IMR-90 (cell line): ENCODE results near the gene ADCY2. TPM values are rescaled to one million over a fixed set of nuclear protein-coding genes. Genes with fewer than 3 reads are reported as not detected.

Experiments used
- ATAC-seq: fragments of 200-7000 bp; cut with Tn5 transposase; 2 replicates; pipeline ENCODE4 v1.9.1; 2020; ENCODE audit warnings: low read depth, mild to moderate bottlenecking, moderate library complexity
- BruUV-seq: library from RNA; stranded (reverse); fragments of 400-500 nt; replicated peaks from 2 replicates; lab custom pipeline; 2021; lab: Mats Ljungman, UMichigan
- CTCF ChIA-PET: fragments of 300-600 bp; formaldehyde crosslinking; extraction: SDS; loops from one replicate; lab custom pipeline; 2021; ENCODE audit warnings: antibody characterized with exemption; lab: Yijun Ruan, JAX
- POLR2A ChIA-PET: fragments of 300-600 bp; sonication (Branson Sonifier 250); formaldehyde crosslinking; loops from one replicate; lab custom pipeline; 2022; ENCODE audit warnings: antibody characterized with exemption; ENCODE audit not compliant: unreplicated experiment; lab: Charles Lee
- DNase-seq: peaks from one replicate; pipeline ENCODE4 v3.0.0; 2013
- H2AFZ ChIP-seq: replicated peaks from 2 replicates; pipeline ENCODE3; 2013; ENCODE audit warnings: low read length, mild to moderate bottlenecking; ENCODE audit not compliant: poor library complexity
- H2AK5ac ChIP-seq: 2 replicates; pipeline ENCODE4 v1.6.1; 2013; ENCODE audit warnings: low read depth, low read length, inconsistent platforms
- H2AK9ac ChIP-seq: replicated peaks from 2 replicates; pipeline ENCODE3; 2013; ENCODE audit warnings: mild to moderate bottlenecking, low read depth, low read length, moderate library complexity; ENCODE audit not compliant: poor library complexity
- H2BK120ac ChIP-seq: 2 replicates; pipeline ENCODE4 v1.6.1; 2013; ENCODE audit warnings: low read depth, low read length, inconsistent platforms
- H2BK15ac ChIP-seq: 3 replicates; pipeline ENCODE4 v1.6.1; 2013; ENCODE audit warnings: low read depth, low read length, inconsistent platforms
- H2BK20ac ChIP-seq: 2 replicates; pipeline ENCODE4 v1.6.1; 2013; ENCODE audit warnings: low read depth, mild to moderate bottlenecking, inconsistent platforms, low read length, moderate library complexity
- H2BK5ac ChIP-seq: 2 replicates; pipeline ENCODE4 v1.6.1; 2013; ENCODE audit warnings: mild to moderate bottlenecking, low read depth, low read length, inconsistent platforms; ENCODE audit not compliant: poor library complexity, severe bottlenecking
- H3K14ac ChIP-seq: replicated peaks from 2 replicates; pipeline ENCODE4 v1.6.1; 2013; ENCODE audit warnings: low read depth, low read length, inconsistent platforms
- H3K18ac ChIP-seq: 2 replicates; pipeline ENCODE4 v1.6.1; 2013; ENCODE audit warnings: low read depth, low read length, control low read depth
- H3K23ac ChIP-seq: 2 replicates; pipeline ENCODE4 v1.6.1; 2013; ENCODE audit warnings: low read depth, low read length, inconsistent platforms
- H3K27ac ChIP-seq: 2 replicates; pipeline ENCODE4 v1.5.1; 2013; ENCODE audit warnings: mild to moderate bottlenecking, control low read depth, low read length; ENCODE audit not compliant: insufficient read depth
- H3K27me3 ChIP-seq: 2 replicates; pipeline ENCODE4 v1.6.1; 2013; ENCODE audit warnings: low read length; ENCODE audit not compliant: control insufficient read depth, insufficient read depth
- H3K36me3 ChIP-seq: 2 replicates; pipeline ENCODE4 v1.6.1; 2013; ENCODE audit warnings: low read length, mixed read lengths; ENCODE audit not compliant: control insufficient read depth, insufficient read depth
- H3K4ac ChIP-seq: 2 replicates; pipeline ENCODE4 v1.6.1; 2013; ENCODE audit warnings: low read depth, low read length, inconsistent platforms
- H3K4me1 ChIP-seq: 2 replicates; pipeline ENCODE4 v1.6.1; 2013; ENCODE audit warnings: low read length, mixed read lengths; ENCODE audit not compliant: control insufficient read depth, insufficient read depth
- H3K4me2 ChIP-seq: 2 replicates; pipeline ENCODE4 v1.6.1; 2013; ENCODE audit warnings: low read depth, mild to moderate bottlenecking, control low read depth, low read length, moderate library complexity
- H3K4me3 ChIP-seq: 2 replicates; pipeline ENCODE4 v1.5.1; 2013; ENCODE audit warnings: low read depth, mild to moderate bottlenecking, control low read depth, low read length, moderate library complexity; ENCODE audit not compliant: insufficient read depth
- H3K56ac ChIP-seq: 2 replicates; pipeline ENCODE4 v1.6.1; 2013; ENCODE audit warnings: low read length, inconsistent platforms; ENCODE audit not compliant: insufficient read depth; ENCODE audit errors: extremely low read depth
- H3K79me1 ChIP-seq, 2 experiments: 2 replicates each; pipeline ENCODE4 v1.6.1; 2013; ENCODE audit warnings: low read length in 2 of 2, inconsistent platforms in 1 of 2, low read depth in 1 of 2
- H3K9ac ChIP-seq: 2 replicates; pipeline ENCODE4 v1.6.1; 2013; ENCODE audit warnings: low read depth, low read length, control low read depth
- H3K9me1 ChIP-seq: 2 replicates; pipeline ENCODE4 v1.6.1; 2013; ENCODE audit warnings: low read length, inconsistent platforms; ENCODE audit not compliant: insufficient read depth
- H3K9me3 ChIP-seq: 2 replicates; pipeline ENCODE4 v1.6.1; 2013; ENCODE audit warnings: low read length; ENCODE audit not compliant: control insufficient read depth, insufficient read depth
- H4K20me1 ChIP-seq: 2 replicates; pipeline ENCODE4 v1.6.1; 2013; ENCODE audit warnings: low read length, inconsistent platforms; ENCODE audit not compliant: insufficient read depth
- H4K5ac ChIP-seq: 2 replicates; pipeline ENCODE4 v1.6.1; 2013; ENCODE audit warnings: mild to moderate bottlenecking, low read depth, low read length, control low read depth
- H4K8ac ChIP-seq, 2 experiments: 2 replicates each; pipeline ENCODE4 v1.6.1; 2013; ENCODE audit warnings: low read depth in 2 of 2, low read length in 2 of 2, control low read depth in 1 of 2, inconsistent platforms in 1 of 2
- H4K91ac ChIP-seq: 2 replicates; pipeline ENCODE4 v1.6.1; 2013; ENCODE audit warnings: low read depth, low read length, inconsistent platforms; ENCODE audit not compliant: insufficient read depth
- BHLHE40 ChIP-seq: fragments of 150-350 bp; IDR thresholded peaks from 2 replicates; pipeline ENCODE4 v1.6.1; 2016; ENCODE audit warnings: mild to moderate bottlenecking, low read depth, low read length
- CEBPB ChIP-seq: IDR thresholded peaks from 2 replicates; pipeline ENCODE4 v1.6.1; 2012; ENCODE audit warnings: low read depth, low read length, improper control_type of control experiment
- CHD1 ChIP-seq: IDR thresholded peaks from 2 replicates; pipeline ENCODE4 v1.6.1; 2012; ENCODE audit warnings: low read depth, low read length, improper control_type of control experiment
- CTCF ChIP-seq: conservative IDR thresholded peaks from 2 replicates; pipeline ENCODE4 v1.5.1; 2012; ENCODE audit warnings: mild to moderate bottlenecking, low read depth, low read length, improper control_type of control experiment
- FOS ChIP-seq: fragments of 150-350 bp; IDR thresholded peaks from 2 replicates; pipeline ENCODE4 v1.6.1; 2016; ENCODE audit warnings: low read depth, low read length
- MAFK ChIP-seq: IDR thresholded peaks from 2 replicates; pipeline ENCODE4 v1.6.1; 2012; ENCODE audit warnings: low read depth, low read length, improper control_type of control experiment
- MAZ ChIP-seq: IDR thresholded peaks from 2 replicates; pipeline ENCODE4 v1.6.1; 2012; ENCODE audit warnings: low read depth, mild to moderate bottlenecking, low read length, improper control_type of control experiment, moderate library complexity, borderline replicate concordance
- MXI1 ChIP-seq: IDR thresholded peaks from 2 replicates; pipeline ENCODE4 v1.6.1; 2012; ENCODE audit warnings: low read depth, mild to moderate bottlenecking, low read length, moderate library complexity, borderline replicate concordance
- NFE2L2 ChIP-seq: fragments of 150-350 bp; IDR thresholded peaks from 2 replicates; pipeline ENCODE4 v1.6.1; 2016; ENCODE audit warnings: low read depth, mild to moderate bottlenecking, low read length
- POLR2A ChIP-seq: IDR thresholded peaks from 2 replicates; pipeline ENCODE4 v1.6.1; 2012; ENCODE audit warnings: mild to moderate bottlenecking, low read depth, low read length
- RAD21 ChIP-seq: IDR thresholded peaks from 2 replicates; pipeline ENCODE4 v1.6.1; 2012; ENCODE audit warnings: low read length, improper control_type of control experiment
- RCOR1 ChIP-seq: IDR thresholded peaks from 2 replicates; pipeline ENCODE4 v1.6.1; 2012; ENCODE audit warnings: mild to moderate bottlenecking, low read length, improper control_type of control experiment; ENCODE audit not compliant: insufficient replicate concordance
- RFX5 ChIP-seq: IDR thresholded peaks from 2 replicates; pipeline ENCODE4 v1.8.0; 2012; ENCODE audit warnings: low read depth, mild to moderate bottlenecking, low read length, moderate library complexity
- SMC3 ChIP-seq: fragments of 150-350 bp; IDR thresholded peaks from 2 replicates; pipeline ENCODE4 v1.6.1; 2016; ENCODE audit warnings: low read depth, mild to moderate bottlenecking, antibody characterized with exemption, low read length, moderate library complexity
- WGBS, 2 experiments: methylation state at CpG; one replicate each; pipeline versions ENCODE4 v1.1.5 to v1.1.7; 2013; ENCODE audit warnings: missing lambda C conversion rate in 2 of 2; ENCODE audit not compliant: insufficient read length in 1 of 2; ENCODE audit errors: extremely low coverage in 2 of 2; 5-methylcytosine and 5-hydroxymethylcytosine counted together
- dilution Hi-C: fragments of 300-500 bp; cut with HindIII; formaldehyde crosslinking; loops from one replicate; pipeline ENCODE4 v1.14.3; 2018; ENCODE audit warnings: low sequenced_read_pairs; ENCODE audit not compliant: unreplicated experiment
- in situ Hi-C: fragments of 300-500 bp; cut with MboI; formaldehyde crosslinking; loops from 3 replicates; pipeline ENCODE4 v1.14.3; 2019; ENCODE audit warnings: low sequenced_read_pairs, inconsistent platforms, mixed read lengths
- intact Hi-C: fragments of 100-400 bp; cut with micrococcal nuclease; formaldehyde crosslinking; loops from 2 replicates; pipeline ENCODE4 v1.10.0; 2022
- polyA plus RNA-seq, 3 experiments: library from polyadenylated mRNA; depleted of rRNA; stranded (reverse); fragments of >200 nt; gene quantifications; 2 replicates each; pipeline ENCODE4 v1.2.3, GENCODE V29; 2012; ENCODE audit warnings: low replicate concordance in 1 of 3
- total RNA-seq: library from RNA; depleted of rRNA; stranded (reverse); fragments of >200 nt; gene quantifications from 2 replicates; pipeline ENCODE4 v1.2.3, GENCODE V29; 2012
- TF ChIP-seq, protein P1 (sequence below): fragments of 150-350 bp; IDR thresholded peaks from 2 replicates; pipeline ENCODE4 v1.6.1; 2017; ENCODE audit warnings: mild to moderate bottlenecking, antibody characterized with exemption, low read length, low read depth
- TF ChIP-seq, protein P2 (sequence below): fragments of 150-350 bp; IDR thresholded peaks from 2 replicates; pipeline ENCODE4 v1.6.1; 2016; ENCODE audit warnings: low read depth, mild to moderate bottlenecking, low read length, moderate library complexity, borderline replicate concordance

The ADCY2 gene
- total and polyA plus RNA-seq, 2 of the 4 experiments (the other 2 are of a cell fraction): not detected

DNA sequence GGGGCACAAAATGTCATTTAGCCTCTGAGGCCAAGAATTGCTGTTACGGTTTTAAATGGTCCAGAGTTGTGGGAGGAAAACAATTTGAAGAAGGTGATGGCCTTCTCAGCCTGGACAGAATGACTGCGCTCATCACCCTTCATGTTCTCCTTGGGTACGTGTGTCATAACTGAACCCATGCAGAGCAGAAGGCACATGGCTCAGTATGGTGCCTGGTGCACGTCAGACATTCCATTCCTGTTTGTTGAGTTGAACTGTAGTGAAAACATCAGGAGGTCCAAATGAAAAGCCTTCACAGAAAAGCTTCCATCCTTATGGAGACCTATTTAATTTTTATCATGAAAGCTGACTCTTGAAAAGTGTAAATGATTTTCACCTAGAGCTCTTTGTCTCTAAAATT lies 321.8 kb downstream of the ADCY2 start:
- Histone ChIP-seq H3K14ac (no peak overlapping the region), H2BK15ac (no peak overlapping the region), H3K4me1 (no peaks in the 10 kb centered on the region), H3K4ac (no peak overlapping the region), H4K5ac (no peak overlapping the region), H3K27ac (no peak overlapping the region), H4K8ac (no peak overlapping the region), H2AK5ac (no peak overlapping the region), H3K36me3 (no peaks in the 10 kb centered on the region), H3K9me1 (no peaks in the 10 kb centered on the region), H2BK120ac (no peak overlapping the region), H3K56ac (no peak overlapping the region), H3K23ac (no peak overlapping the region), H3K4me3 (no peak overlapping the region), H2BK5ac (no peak overlapping the region), H3K79me1 (no peaks in the 10 kb centered on the region), H3K4me2 (no peak overlapping the region), H4K91ac (no peak overlapping the region), H3K9ac (no peak overlapping the region), H3K9me3 (peaks cover 12% of the 10 kb centered on the region; the same call in 1 of the 2 replicates), H2AK9ac (no peak overlapping the region), H2AFZ (no peak overlapping the region), H3K27me3 (no peaks in the 10 kb centered on the region), H3K18ac (no peak overlapping the region), H4K20me1 (no peaks in the 10 kb centered on the region), H2BK20ac (no peak overlapping the region)
- intact Hi-C loops: no loop called here
- DNase-seq (no peak), ATAC-seq (no peak)
- ChIA-PET POLR2A (no interaction called here), CTCF (no interaction called here)
- in situ Hi-C loops: no loop called here
- TF ChIP-seq RFX5 (no peak), RCOR1 (no peak), MXI1 (no peak), NFE2L2 (no peak), FOS (no peak), SMC3 (no peak), BHLHE40 (no peak), CHD1 (no peak), POLR2A (no peak), CEBPB (no peak), CTCF (no peak), MAFK (no peak), RAD21 (no peak), MAZ (no peak)
- TF ChIP-seq, protein P1, sequence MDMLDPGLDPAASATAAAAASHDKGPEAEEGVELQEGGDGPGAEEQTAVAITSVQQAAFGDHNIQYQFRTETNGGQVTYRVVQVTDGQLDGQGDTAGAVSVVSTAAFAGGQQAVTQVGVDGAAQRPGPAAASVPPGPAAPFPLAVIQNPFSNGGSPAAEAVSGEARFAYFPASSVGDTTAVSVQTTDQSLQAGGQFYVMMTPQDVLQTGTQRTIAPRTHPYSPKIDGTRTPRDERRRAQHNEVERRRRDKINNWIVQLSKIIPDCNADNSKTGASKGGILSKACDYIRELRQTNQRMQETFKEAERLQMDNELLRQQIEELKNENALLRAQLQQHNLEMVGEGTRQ: no peak
- TF ChIP-seq, protein P2, sequence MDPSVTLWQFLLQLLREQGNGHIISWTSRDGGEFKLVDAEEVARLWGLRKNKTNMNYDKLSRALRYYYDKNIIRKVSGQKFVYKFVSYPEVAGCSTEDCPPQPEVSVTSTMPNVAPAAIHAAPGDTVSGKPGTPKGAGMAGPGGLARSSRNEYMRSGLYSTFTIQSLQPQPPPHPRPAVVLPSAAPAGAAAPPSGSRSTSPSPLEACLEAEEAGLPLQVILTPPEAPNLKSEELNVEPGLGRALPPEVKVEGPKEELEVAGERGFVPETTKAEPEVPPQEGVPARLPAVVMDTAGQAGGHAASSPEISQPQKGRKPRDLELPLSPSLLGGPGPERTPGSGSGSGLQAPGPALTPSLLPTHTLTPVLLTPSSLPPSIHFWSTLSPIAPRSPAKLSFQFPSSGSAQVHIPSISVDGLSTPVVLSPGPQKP: no peak
- no TSS peak for BruUV-seq
- 40% methylated on average over 1 of the region's 4 CpGs; no CpG with 5 or more reads in 1 of the 2 experiments for WGBS, 2 experiments
- dilution Hi-C loops: no loop called here
